Body of pancreas (tissue), 4 donors: ENCODE data around the gene SELENBP1. TPM values are rescaled to one million over a fixed set of nuclear protein-coding genes. Genes with fewer than 3 reads are reported as not detected.

Experiments used
- ATAC-seq: fragments of 150-250 bp; one replicate; pipeline ENCODE4 v1.9.1; 2016
- DNase-seq, 4 donors: peaks; one replicate each; pipeline ENCODE4 v3.0.0-alpha.2; 2019
- H3K27ac ChIP-seq, 4 donors: fragments of 200-600 bp; sonication (generic); 1 replicate in 3 of 4; 2 replicates in 1 of 4; pipeline versions ENCODE4 v1.5.1 to v1.6.1; 2016 to 2019; ENCODE audit warnings: mild to moderate bottlenecking in 1 of 4, mixed read lengths in 1 of 4, moderate library complexity in 1 of 4
- H3K27me3 ChIP-seq, 2 donors: fragments of 200-600 bp; sonication (generic); one replicate each; pipeline ENCODE4 v1.6.0; 2016; ENCODE audit warnings: mild to moderate bottlenecking in 1 of 2
- H3K36me3 ChIP-seq, 2 donors: fragments of 200-600 bp; sonication (generic); replicated peaks in 1 of 2; 2 replicates each; pipeline ENCODE4 v1.5.1; 2016; ENCODE audit warnings: low read depth in 2 of 2; ENCODE audit not compliant: insufficient read depth in 1 of 2
- H3K4me1 ChIP-seq: fragments of 200-600 bp; sonication (generic); one replicate; pipeline ENCODE4 v1.6.0; 2016
- H3K4me3 ChIP-seq, 2 donors: fragments of 200-600 bp; sonication (generic); 1 replicate in 1 of 2; 2 replicates in 1 of 2; pipeline ENCODE4 v1.5.1; 2016 to 2019
- H3K9me3 ChIP-seq, 3 donors: fragments of 200-600 bp; sonication (generic); 1 replicate in 2 of 3; 2 replicates in 1 of 3; pipeline ENCODE4 v1.5.1; 2016
- POLR2A ChIP-seq, 3 donors: fragments of 450-650 bp; IDR thresholded peaks; one replicate each; pipeline ENCODE4 v1.6.1; 2016; ENCODE audit warnings: antibody characterized with exemption in 3 of 3, mild to moderate bottlenecking in 2 of 3
- WGBS, 2 donors: methylation state at CpG; one replicate each; pipeline ENCODE4 v1.1.5; 2017; 5-methylcytosine and 5-hydroxymethylcytosine counted together
- intact Hi-C: fragments of 100-400 bp; cut with DNase I; formaldehyde crosslinking; loops from one replicate; pipeline ENCODE4 v1.15.1; 2023
- total RNA-seq, 2 donors: library from RNA; depleted of rRNA; stranded (reverse); fragments of >200 nt; gene quantifications; one replicate each; pipeline ENCODE4 v1.1.0, GENCODE V29; 2016
- TF ChIP-seq, protein P1 (sequence below), 7 experiments: fragments of 450-650 bp in 4 of 7; fragments of 200-600 bp in 3 of 7; sonication (generic) in 3 of 7; IDR thresholded peaks; one replicate each; pipeline ENCODE4 v1.5.1; 2016 to 2019; ENCODE audit warnings: antibody characterized with exemption in 7 of 7

The SELENBP1 gene
- total RNA-seq, 2 donors from 2014 or later, result 52.1 to 106 TPM

DNA sequence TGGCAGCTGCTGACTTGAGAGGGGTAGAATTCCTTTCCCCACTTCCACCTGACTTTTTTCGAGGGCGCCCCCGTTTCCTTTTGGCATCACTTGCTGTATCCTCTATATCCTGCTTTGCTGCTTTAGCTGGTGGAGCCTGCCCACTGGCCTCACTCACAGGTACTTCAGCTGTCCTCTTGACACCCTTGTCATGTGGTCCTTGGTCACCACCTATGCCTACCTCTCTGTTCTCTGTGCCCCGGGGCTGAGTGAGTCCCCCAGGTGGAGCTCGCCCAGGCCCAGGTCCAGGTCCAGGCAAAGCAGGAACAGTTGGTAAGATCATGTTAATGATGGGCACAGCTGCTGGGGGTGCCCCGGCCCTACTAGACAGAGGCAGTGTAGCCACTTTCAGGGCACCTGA, 29.9 kb downstream of the SELENBP1 start:
- ATAC-seq (no peak), DNase-seq (no peak)
- Histone ChIP-seq H3K27me3 (no peaks in the 10 kb centered on the region), H3K4me3 (no peak overlapping the region), H3K9me3 (no peaks in the 10 kb centered on the region), H3K4me1 (peaks cover 11% of the 10 kb centered on the region), H3K27ac (no peak overlapping the region), H3K36me3 (peaks cover 0 to 8% of the 10 kb centered on the region in 2 donors)
- TF ChIP-seq, protein P1, sequence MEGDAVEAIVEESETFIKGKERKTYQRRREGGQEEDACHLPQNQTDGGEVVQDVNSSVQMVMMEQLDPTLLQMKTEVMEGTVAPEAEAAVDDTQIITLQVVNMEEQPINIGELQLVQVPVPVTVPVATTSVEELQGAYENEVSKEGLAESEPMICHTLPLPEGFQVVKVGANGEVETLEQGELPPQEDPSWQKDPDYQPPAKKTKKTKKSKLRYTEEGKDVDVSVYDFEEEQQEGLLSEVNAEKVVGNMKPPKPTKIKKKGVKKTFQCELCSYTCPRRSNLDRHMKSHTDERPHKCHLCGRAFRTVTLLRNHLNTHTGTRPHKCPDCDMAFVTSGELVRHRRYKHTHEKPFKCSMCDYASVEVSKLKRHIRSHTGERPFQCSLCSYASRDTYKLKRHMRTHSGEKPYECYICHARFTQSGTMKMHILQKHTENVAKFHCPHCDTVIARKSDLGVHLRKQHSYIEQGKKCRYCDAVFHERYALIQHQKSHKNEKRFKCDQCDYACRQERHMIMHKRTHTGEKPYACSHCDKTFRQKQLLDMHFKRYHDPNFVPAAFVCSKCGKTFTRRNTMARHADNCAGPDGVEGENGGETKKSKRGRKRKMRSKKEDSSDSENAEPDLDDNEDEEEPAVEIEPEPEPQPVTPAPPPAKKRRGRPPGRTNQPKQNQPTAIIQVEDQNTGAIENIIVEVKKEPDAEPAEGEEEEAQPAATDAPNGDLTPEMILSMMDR (IDR thresholded peaks at IDR 0.05), result no peak
- TF ChIP-seq POLR2A (IDR thresholded peaks at IDR 0.05), result no peak
- intact Hi-C loops, result loop anchor here (5.0 kb wide), 1 partner anchor 40 kb away; no protein-coding TSS in a partner anchor
- WGBS, 2 donors, result 85 to 90% methylated on average over 5 to 6 of the region's 6 CpGs

DNA sequence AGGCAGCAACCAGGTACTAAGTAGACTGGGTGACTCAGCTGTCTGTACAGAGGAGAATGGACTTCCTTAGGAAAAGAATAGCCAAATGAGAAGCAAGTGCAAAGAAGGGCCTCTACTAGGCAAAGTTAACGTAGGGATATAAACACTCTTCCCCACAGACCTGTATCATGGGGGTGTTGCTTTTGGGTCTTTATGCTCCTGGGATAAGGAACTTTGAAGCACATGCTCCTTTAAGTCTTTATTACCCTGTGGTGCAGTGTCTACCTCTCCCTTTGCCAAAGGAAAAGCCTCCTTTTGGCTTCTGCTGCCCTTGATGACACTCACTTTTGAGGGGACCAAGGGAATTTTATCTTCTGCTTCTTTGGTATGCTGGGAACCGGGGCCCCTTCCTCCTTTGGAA, 30.5 kb downstream of the SELENBP1 start:
- H3K27me3 ChIP-seq, result no peaks in the 10 kb centered on the region
- DNase-seq (no peak), ATAC-seq (no peak)
- intact Hi-C loops, result loop anchor here (5.0 kb wide), 1 partner anchor 40 kb away; no protein-coding TSS in a partner anchor
- H3K9me3 ChIP-seq, result no peaks in the 10 kb centered on the region
- 86% methylated on average over 2 of the region's 2 CpGs for WGBS, 2 donors
- TF ChIP-seq, protein P1 (IDR thresholded peaks at IDR 0.05), result no peak
- TF ChIP-seq POLR2A (IDR thresholded peaks at IDR 0.05), result no peak
- no peak overlapping the region for H3K4me3 ChIP-seq
- peaks cover 0 to 8% of the 10 kb centered on the region in 2 donors for H3K36me3 ChIP-seq
- H3K4me1 ChIP-seq, result peaks cover 9% of the 10 kb centered on the region
- H3K27ac ChIP-seq, result no peak overlapping the region

DNA sequence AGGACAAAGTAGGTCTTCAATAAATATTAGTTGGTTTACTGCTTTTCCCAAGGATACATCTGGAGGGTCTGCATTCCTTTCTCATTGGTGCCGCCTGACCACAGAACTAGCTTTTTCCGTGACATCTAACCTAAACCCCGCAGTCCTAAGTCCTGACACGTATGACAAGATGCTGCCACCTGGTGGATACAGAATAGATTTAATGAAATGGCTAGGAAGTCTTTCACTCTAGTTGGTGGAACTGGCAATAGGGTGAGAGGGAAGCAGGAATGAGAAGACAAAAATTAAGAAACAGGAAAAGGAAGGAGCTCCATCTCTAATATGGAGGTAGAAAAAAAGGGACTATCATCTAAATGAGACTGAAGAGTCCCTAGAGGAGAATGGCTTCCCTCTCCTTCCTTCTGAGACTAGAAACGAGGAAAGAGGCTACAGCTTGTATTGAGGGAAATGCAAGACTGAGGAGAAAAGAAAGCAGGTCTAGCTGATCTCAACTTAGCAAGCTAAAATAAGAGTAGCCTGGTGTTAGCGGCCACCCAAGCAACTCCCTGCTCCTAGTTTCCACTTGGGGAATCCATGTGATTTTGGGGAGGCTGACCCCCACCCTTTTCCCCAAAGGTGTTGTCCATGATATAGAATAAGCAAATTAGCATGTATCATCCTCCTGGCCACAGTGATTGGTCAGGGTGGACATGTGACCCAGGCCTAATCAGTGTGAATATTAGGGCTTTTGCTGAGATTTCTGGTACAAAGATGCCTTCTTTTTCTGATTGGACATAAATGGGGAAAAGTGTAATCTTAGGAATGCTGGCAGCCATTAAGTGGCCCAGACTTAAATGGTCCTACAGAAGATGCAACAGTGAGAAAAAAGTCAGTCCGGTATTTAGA, 31.4 kb downstream of the SELENBP1 start:
- Histone ChIP-seq H3K4me1 (peaks cover 3% of the 10 kb centered on the region), H3K4me3 (no peak overlapping the region), H3K27ac (peak overlapping the region in 2 of 4 donors; percentile 30 to 37), H3K9me3 (no peaks in the 10 kb centered on the region), H3K27me3 (no peaks in the 10 kb centered on the region), H3K36me3 (peaks cover 0 to 8% of the 10 kb centered on the region in 2 donors)
- DNase-seq (peak; percentile 44 to 70 (median 53)), ATAC-seq (peak; percentile 90)
- no peak for TF ChIP-seq POLR2A (IDR thresholded peaks at IDR 0.05)
- TF ChIP-seq, protein P1 (IDR thresholded peaks at IDR 0.05), result peak; percentile 29 to 84 (median 80)
- WGBS, 2 donors, result 28 to 33% methylated on average over 7 of the region's 7 CpGs
- intact Hi-C loops, result loop anchor here (5.0 kb wide), 1 partner anchor 39 kb away; no protein-coding TSS in a partner anchor

DNA sequence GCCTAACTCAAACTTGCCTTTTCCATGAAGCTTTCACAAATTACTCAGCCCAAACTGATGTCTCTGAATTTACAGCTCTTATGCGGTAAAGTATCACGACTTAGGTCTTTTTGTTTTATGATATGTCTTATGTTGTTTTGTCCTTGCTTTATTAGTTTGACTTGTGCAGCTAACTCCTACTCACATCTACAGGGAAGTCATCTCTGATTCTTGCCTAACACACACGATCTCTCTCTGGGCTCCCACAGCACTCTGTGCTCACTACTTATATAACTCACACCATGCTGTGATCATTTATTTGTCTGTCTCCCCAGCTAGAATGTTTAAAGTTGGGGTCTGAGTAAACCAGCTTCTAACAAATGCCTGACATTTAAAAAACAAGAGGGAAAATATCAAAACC, 35.9 kb downstream of the SELENBP1 start:
- 93% methylated on average over 3 of the region's 3 CpGs for WGBS, 2 donors
- no peak overlapping the region for H3K4me3 ChIP-seq
- H3K27me3 ChIP-seq, result no peaks in the 10 kb centered on the region
- no peaks in the 10 kb centered on the region for H3K4me1 ChIP-seq
- intact Hi-C loops, result no loop called here
- no peaks in the 10 kb centered on the region for H3K9me3 ChIP-seq
- H3K27ac ChIP-seq, result no peak overlapping the region
- TF ChIP-seq POLR2A (IDR thresholded peaks at IDR 0.05), result no peak
- TF ChIP-seq, protein P1 (IDR thresholded peaks at IDR 0.05), result no peak
- no peaks in the 10 kb centered on the region for H3K36me3 ChIP-seq
- no peak for ATAC-seq
- no peak for DNase-seq
